Fibroblast of peridontal ligament (primary cell): ENCODE data around the gene RBM23.

Source experiments
- DNase-seq: peaks from one replicate; pipeline ENCODE4 v3.0.0-alpha.2; 2010; ENCODE audit errors: extremely low read depth

RBM23 gene

GRCh38 chr14:22886500-22887259, 32.3 kb downstream of the RBM23 start:
- peak; percentile 42 for DNase-seq

GRCh38 chr14:22885975-22886374, 33.0 kb downstream of the RBM23 start:
- DNase-seq: no peak

DNA sequence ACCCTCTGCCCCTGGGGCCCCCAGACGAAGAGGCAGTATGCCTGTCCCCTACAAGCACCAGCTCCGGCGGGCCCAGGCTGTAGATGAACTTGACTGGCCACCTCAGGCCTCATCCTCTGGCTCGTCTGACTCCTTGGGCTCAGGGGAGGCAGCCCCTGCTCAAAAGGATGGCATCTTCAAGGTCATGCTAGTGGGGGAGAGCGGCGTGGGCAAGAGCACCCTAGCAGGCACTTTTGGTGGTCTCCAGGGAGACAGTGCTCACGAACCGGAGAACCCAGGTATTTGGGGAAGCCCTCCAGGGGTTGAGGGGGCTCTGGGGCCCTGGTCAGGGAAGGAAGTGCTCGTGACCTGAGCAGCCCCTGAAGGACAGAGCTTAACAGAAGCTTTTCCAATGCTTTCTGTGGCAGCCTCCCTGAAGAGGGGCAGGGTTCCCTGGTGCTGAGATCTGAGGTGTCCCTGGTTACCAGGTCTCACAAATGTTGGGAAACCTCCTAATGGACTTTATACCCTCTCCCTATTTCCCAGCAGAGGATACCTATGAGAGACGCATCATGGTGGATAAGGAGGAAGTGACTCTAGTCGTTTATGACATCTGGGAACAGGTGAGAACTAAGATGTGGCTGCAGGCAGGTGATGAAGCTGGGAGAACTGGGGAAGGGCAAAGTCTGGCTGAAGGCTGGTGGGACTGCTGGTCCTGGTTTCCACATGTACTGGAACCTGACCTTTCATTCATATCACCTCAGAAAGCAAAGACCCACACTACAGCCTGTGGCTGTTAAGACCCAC, 34.0 kb downstream of the RBM23 start:
- DNase-seq: no peak

DNA sequence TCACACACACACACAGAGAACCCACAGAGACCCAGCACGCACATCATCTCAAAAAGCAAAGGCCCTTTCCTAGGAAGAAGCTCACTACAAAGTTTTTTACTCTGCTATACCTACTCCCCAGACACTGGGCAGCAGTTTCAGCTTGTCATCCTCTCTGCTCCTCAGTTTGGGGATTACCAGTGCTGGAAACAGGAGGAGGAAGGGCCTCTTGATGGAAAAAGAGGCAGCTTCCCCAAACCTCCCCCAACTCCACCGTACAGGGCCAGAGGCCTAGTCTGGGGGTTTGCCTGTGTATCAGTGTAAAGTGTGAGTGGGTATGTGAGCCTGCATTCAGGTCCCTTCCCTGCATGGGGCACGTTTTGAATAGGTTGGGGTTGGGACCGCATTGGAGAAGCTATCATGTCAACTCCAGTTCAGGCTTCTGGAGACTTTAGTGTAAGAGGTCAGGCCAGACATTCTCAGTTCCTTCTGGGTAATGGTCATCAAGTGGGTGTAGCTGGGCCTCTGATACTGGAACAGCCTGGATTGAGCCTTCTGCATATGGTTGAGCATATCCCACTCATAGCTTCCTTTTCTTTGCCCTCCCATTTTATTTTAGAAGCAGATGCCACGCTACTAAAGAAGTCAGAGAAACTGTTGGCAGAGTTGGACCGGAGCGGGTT, 34.7 kb downstream of the RBM23 start:
- DNase-seq: no peak

DNA sequence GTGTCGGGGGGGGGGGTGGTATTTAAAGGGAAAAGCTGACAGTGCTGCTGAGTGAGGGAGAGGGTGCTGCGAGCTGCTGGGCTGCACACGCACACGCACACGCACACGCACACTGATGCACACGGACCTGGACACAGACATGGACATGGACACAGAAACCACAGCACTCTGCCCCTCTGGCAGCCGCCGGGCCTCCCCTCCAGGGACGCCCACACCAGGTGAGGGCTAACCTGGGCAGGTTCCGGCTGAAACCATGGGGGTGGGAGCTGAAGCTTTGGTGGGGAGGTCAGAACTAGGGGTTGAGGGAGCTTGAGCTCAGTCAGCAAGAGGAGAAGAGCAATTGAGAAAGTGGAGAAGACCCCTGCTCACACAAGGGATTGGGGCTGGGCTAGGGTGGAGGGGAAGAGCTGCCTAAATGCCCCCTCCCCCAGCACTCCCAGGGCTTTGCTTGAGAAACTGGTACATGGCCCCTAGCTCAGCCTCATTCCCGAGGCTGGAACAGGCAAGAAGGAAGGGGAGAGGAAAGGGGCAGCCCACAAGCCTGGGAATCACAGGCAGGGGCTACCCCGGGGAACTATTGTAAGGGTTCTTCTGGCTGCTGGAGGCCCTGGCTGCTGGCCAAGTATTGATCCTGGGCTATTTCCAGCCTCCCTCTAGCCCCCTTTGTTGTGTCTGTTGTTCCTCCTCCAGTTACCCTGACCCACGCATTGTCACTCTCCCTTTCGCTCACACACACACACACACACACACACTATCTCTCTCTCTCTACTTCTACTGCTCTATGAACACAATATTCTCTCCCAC, 35.6 kb downstream of the RBM23 start, which contains the start of gene REM2:
REM2 (plus strand) TSS at position 50 of the 804 bp plus-strand sequence; CDS start at position 116, 66 bp downstream.
- no peak for DNase-seq

DNA sequence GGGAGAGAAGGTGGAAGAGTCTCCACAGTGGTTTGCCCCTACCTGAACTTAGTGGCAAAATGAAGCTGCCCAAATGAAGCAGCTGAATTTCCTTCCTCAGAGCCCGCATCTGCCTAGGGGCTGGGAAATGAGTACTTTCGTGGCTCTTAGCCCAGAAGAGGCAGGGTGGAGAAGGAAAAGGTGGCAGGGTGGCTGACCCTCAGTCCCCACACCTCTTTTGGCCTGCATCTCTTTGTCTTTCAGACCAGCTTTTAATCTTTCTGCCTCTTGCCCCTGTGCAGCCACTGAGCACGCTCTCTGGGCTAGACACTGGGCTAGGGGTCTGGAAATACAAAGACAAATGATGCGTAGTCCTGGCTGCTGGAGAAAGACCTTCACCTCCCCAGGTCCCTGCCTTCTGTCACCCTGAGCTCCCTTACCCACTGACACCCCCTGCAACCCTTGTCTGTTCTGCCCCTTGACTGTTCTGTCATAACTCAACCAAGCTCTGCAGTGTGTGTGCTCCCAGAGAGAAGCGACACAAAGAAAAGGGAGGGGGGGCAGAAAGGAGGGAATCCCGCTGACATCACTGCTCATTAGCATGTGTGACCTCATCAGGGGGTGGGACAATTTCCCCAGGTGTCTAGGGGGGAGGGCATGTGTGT, 36.3 kb downstream of the RBM23 start:
- DNase-seq: peak; percentile 26

- DNase-seq: no peak
Measured at GRCh38 chr14:22882064-22882463, 36.9 kb downstream of the RBM23 start.

GRCh38 chr14:22878271-22879246, 40.4 kb downstream of the RBM23 start:
- no peak for DNase-seq

GRCh38 chr14:22877000-22877501, 41.9 kb downstream of the RBM23 start:
- no peak for DNase-seq

- no peak for DNase-seq
Measured at GRCh38 chr14:22875748-22876319, 43.1 kb downstream of the RBM23 start.

- DNase-seq: no peak
Measured at GRCh38 chr14:22875003-22875747, 43.8 kb downstream of the RBM23 start.

DNA sequence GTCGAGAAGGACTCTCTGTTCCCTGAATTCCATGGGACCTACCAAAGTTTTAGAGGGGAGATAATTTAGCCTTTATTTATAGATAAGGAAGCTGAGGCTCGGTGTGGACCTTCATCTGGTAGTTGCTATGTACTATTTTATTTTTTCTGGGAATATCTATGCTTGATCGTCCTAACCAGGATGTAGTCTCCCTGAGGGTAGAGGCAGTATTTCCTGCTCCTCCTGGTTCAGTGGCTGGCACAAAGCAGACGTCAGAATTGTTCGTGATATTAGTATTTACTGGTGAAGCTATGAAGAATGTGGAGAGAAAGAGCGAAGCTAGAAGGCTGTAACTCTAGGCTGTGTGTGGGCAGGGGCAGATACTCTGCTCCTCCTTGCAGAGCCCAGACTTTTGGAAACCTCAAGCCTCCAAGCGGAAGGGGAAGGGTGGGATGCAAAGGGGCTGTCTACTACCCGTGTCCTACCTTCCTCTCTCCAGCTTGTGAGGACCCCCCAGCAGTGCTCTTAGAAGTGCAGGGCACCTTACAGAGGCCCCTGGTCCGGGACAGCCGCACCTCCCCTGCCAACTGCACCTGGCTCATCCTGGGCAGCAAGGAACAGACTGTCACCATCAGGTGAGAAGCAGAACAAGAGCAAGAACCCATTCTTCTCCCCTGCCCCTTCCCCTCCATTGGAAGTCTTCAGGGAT, 46.0 kb downstream of the RBM23 start:
- no peak for DNase-seq

- DNase-seq: peak; percentile 84
Measured at GRCh38 chr14:22872033-22872832, 46.7 kb downstream of the RBM23 start.

DNA sequence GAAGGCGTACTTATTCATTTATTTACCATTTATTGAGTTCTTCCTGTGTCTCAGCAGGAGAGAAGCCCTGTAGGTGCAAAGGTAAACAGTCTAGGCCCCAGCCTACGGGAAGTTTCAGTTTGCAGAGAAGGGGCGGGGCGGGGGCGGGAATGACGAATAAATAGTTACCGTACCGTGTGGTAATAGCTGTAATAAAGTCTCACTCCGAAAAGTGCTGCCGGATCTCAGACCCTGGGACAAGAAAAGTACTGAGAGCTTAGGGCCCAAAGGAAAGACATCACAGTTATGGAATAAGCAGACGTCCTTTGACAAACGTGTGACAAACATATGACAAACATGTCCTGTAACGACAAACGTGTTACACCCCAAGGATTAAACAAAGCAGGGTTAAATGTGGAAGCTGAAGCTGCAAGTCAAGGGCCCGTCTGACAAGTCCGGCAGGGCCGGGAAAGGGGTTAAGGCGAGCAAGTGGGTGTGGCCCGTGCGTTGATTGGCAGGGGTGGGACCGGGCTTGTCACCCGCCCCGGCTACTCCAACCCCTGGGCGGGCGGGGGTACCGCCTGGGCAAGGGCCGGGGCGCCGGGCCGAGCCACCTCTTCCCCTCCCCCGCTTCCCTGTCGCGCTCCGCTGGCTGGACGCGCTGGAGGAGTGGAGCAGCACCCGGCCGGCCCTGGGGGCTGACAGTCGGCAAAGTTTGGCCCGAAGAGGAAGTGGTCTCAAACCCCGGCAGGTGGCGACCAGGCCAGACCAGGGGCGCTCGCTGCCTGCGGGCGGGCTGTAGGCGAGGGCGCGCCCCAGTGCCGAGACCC, 47.5 kb downstream of the RBM23 start, which contains the start of gene LRP10:
LRP10 (plus strand) TSS at position 517 of the 809 bp plus-strand sequence. CDS start 564 bp downstream, outside the sequence.
- DNase-seq: peak; percentile 85

- no peak for DNase-seq
Measured at GRCh38 chr14:22870811-22871223, 48.1 kb downstream of the RBM23 start.

DNA sequence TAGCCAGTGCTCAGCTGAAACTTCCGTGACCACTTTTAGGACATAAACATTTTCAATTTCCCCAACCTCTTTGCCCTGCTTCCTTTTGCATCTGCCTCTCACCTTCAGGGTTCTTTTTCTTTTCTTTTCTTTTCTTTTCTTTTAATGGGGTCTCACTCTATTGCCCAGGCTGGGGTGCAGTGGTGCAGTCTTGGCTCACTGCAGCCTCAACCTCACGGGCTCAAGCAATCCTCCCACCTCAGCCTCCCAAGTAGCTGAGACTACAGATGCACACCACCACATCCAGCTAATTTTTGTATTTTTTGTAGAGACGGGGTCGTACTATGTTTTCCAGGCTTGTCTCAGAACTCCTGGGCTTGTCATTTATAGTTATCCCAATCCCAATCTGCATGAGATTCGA, 52.1 kb downstream of the RBM23 start:
- DNase-seq: no peak
